HCT116 (cell line): ENCODE results near the gene MAML3. TPM values are rescaled to one million over a fixed set of nuclear protein-coding genes. Genes with fewer than 3 reads are reported as not detected.

Source experiments
- ATAC-seq: fragments of 200-7000 bp; cut with Tn5 transposase; 2 replicates; pipeline ENCODE4 v1.9.1; 2020; ENCODE audit warnings: mild to moderate bottlenecking, moderate library complexity
- BruUV-seq: library from RNA; stranded (reverse); fragments of 400-500 nt; replicated peaks from 2 replicates; lab custom pipeline; 2021; lab: Mats Ljungman, UMichigan
- CTCF ChIA-PET: fragments of 300-600 bp; sonication (Branson Sonifier 250); formaldehyde crosslinking; loops from one replicate; lab custom pipeline; 2021; ENCODE audit warnings: antibody characterized with exemption; lab: Charles Lee
- POLR2A ChIA-PET: fragments of 300-600, 350-600 bp; sonication (Branson Sonifier 250); formaldehyde crosslinking; loops from one replicate; lab custom pipeline; 2021; ENCODE audit warnings: antibody characterized with exemption; lab: Charles Lee
- RAD21 ChIA-PET, 2 experiments: fragments of 300-600 bp; sonication (Branson Sonifier 250); formaldehyde crosslinking; loops; one replicate each; lab custom pipeline; 2023; ENCODE audit warnings: low total read pairs in 2 of 2; ENCODE audit not compliant: uncharacterized antibody in 2 of 2, unreplicated experiment in 2 of 2, low non-redundant PET in 1 of 2; lab: Charles Lee
- DNase-seq: peaks from one replicate; pipeline ENCODE4 v3.0.0-alpha.2; 2010; ENCODE audit warnings: low read depth, low spot score
- H2AFZ ChIP-seq: fragments of 200-600 bp; shearing (Covaris generic), sonication (generic); 2 replicates; pipeline ENCODE4 v1.6.1; 2017; ENCODE audit warnings: low read depth, mixed run types, mixed read lengths, antibody characterized with exemption, low read length; ENCODE audit not compliant: poor library complexity, severe bottlenecking
- H3K27ac ChIP-seq: 2 replicates; pipeline ENCODE4 v1.5.1; 2012; ENCODE audit warnings: low read depth, low read length
- H3K27me3 ChIP-seq: fragments of 200-600 bp; sonication (generic); 2 replicates; pipeline ENCODE4 v1.6.1; 2016; ENCODE audit warnings: mixed run types, low read length, mixed read lengths; ENCODE audit not compliant: insufficient read depth
- H3K36me3 ChIP-seq, 2 experiments: fragments of 200-500 bp in 1 of 2; fragments of 200-600 bp in 1 of 2; sonication (Bioruptor generic) in 1 of 2; sonication (generic) in 1 of 2; 2 replicates each; pipeline versions ENCODE4 v1.5.1 to v1.6.1; 2014 to 2016; ENCODE audit warnings: low read length in 2 of 2, inconsistent platforms in 1 of 2, mixed read lengths in 1 of 2, mixed run types in 1 of 2; ENCODE audit not compliant: insufficient read depth in 2 of 2, control insufficient read depth in 1 of 2
- H3K4me1 ChIP-seq, 2 experiments: fragments of 200-600 bp in 1 of 2; sonication (generic) in 1 of 2; 2 replicates each; pipeline versions ENCODE4 v1.5.1 to v1.6.1; 2012 to 2017; ENCODE audit warnings: low read length in 2 of 2, inconsistent platforms in 1 of 2, mild to moderate bottlenecking in 1 of 2, mixed read lengths in 1 of 2, mixed run types in 1 of 2, moderate library complexity in 1 of 2; ENCODE audit not compliant: insufficient read depth in 2 of 2, control insufficient read depth in 1 of 2
- H3K4me2 ChIP-seq: fragments of 200-600 bp; sonication (generic); 2 replicates; pipeline ENCODE4 v1.6.1; 2017; ENCODE audit warnings: mixed run types, low read length, mixed read lengths
- H3K4me3 ChIP-seq, 2 experiments: fragments of 200-600 bp in 1 of 2; sonication (generic) in 1 of 2; replicated peaks in 1 of 2; 2 replicates each; pipeline ENCODE4 v1.5.1; 2011 to 2016; ENCODE audit warnings: low read length in 2 of 2, control low read depth in 1 of 2, low read depth in 1 of 2, mild to moderate bottlenecking in 1 of 2, mixed read lengths in 1 of 2, mixed run types in 1 of 2
- H3K79me2 ChIP-seq: fragments of 200-600 bp; sonication (generic); 2 replicates; pipeline ENCODE4 v1.6.1; 2017; ENCODE audit warnings: mild to moderate bottlenecking, mixed run types, low read length, moderate library complexity, mixed read lengths; ENCODE audit not compliant: insufficient read depth
- H3K9ac ChIP-seq: fragments of 200-600 bp; sonication (generic); 2 replicates; pipeline ENCODE4 v1.6.1; 2016; ENCODE audit warnings: low read length, mixed read lengths
- H3K9me2 ChIP-seq: fragments of 200-600 bp; sonication (generic), shearing (Covaris generic); 2 replicates; pipeline ENCODE4 v1.6.1; 2017; ENCODE audit warnings: mixed run types, mild to moderate bottlenecking, moderate library complexity; ENCODE audit not compliant: insufficient read depth
- H3K9me3 ChIP-seq, 2 experiments: fragments of 200-500 bp in 1 of 2; fragments of 200-600 bp in 1 of 2; sonication (Bioruptor generic) in 1 of 2; sonication (generic) in 1 of 2; 2 replicates each; pipeline ENCODE4 v1.6.1; 2014 to 2017; ENCODE audit warnings: low read length in 2 of 2, mixed read lengths in 2 of 2, inconsistent platforms in 1 of 2, low read depth in 1 of 2, mild to moderate bottlenecking in 1 of 2, mixed run types in 1 of 2, moderate library complexity in 1 of 2; ENCODE audit not compliant: control insufficient read depth in 1 of 2, insufficient read depth in 1 of 2
- H4K20me1 ChIP-seq: fragments of 200-600 bp; sonication (generic), shearing (Covaris generic); 2 replicates; pipeline ENCODE4 v1.6.1; 2017; ENCODE audit warnings: mixed run types, mild to moderate bottlenecking, moderate library complexity; ENCODE audit not compliant: insufficient read depth
- ATF3 ChIP-seq: IDR thresholded peaks from 2 replicates; pipeline ENCODE4 v1.6.1; 2012
- CEBPB ChIP-seq: IDR thresholded peaks from 2 replicates; pipeline ENCODE4 v1.6.1; 2012; ENCODE audit warnings: low read depth
- ELF1 ChIP-seq: IDR thresholded peaks from 2 replicates; pipeline ENCODE4 v1.6.1; 2012; ENCODE audit warnings: low read depth, borderline replicate concordance
- EZH2 ChIP-seq: fragments of 200-600 bp; sonication (generic); IDR thresholded peaks from 2 replicates; pipeline ENCODE4 v1.6.1; 2017; ENCODE audit warnings: antibody characterized with exemption, mixed run types
- RAD21 ChIP-seq: IDR thresholded peaks from 2 replicates; pipeline ENCODE4 v1.6.1; 2012; ENCODE audit warnings: low read depth, mild to moderate bottlenecking
- REST ChIP-seq: IDR thresholded peaks from 2 replicates; pipeline ENCODE4 v1.6.1; 2012; ENCODE audit warnings: low read depth
- SP1 ChIP-seq: IDR thresholded peaks from 2 replicates; pipeline ENCODE4 v1.6.1; 2012; ENCODE audit warnings: low read depth
- SRF ChIP-seq: IDR thresholded peaks from 2 replicates; pipeline ENCODE4 v1.6.1; 2012; ENCODE audit warnings: low read depth
- TCF7L2 ChIP-seq: IDR thresholded peaks from 2 replicates; pipeline ENCODE4 v1.7.0; 2011; ENCODE audit warnings: borderline replicate concordance, inconsistent platforms; ENCODE audit not compliant: insufficient read depth, insufficient read length; ENCODE audit errors: extremely low read depth
- intact Hi-C: fragments of 100-400 bp; cut with micrococcal nuclease; formaldehyde crosslinking; loops from 2 replicates; pipeline ENCODE4 v1.10.0; 2022
- total RNA-seq: library from RNA; stranded (reverse); gene quantifications from one replicate; pipeline ENCODE4 v1.2.1, GENCODE V29; 2021; ENCODE audit not compliant: unreplicated experiment

MAML3 gene
- total RNA-seq, 1 experiment from 2014 or later = 3.1 TPM

- DNase-seq (no peak), ATAC-seq (no peak)
- ChIA-PET CTCF (no interaction called here), POLR2A (no interaction called here), RAD21 (no interaction called here)
- BruUV-seq = no TSS peak
- H2AFZ ChIP-seq = no peak overlapping the region
- H3K4me1 ChIP-seq = peaks cover 23 to 56% of the 10 kb centered on the region in 2 experiments; a peak in 3 of 4 replicates
- no peaks in the 10 kb centered on the region for H3K36me3 ChIP-seq
- no peak overlapping the region for H3K9ac ChIP-seq
- no peak overlapping the region for H3K4me3 ChIP-seq
- H3K27me3 ChIP-seq = no peaks in the 10 kb centered on the region
- H3K27ac ChIP-seq = no peak overlapping the region
- H3K9me2 ChIP-seq = no peaks in the 10 kb centered on the region
- no peaks in the 10 kb centered on the region for H3K9me3 ChIP-seq
- TF ChIP-seq EZH2 (no peak), REST (no peak), RAD21 (no peak), CEBPB (no peak), TCF7L2 (no peak), SRF (no peak), ATF3 (no peak), SP1 (no peak), ELF1 (no peak)
- H3K4me2 ChIP-seq = no peak overlapping the region
- H4K20me1 ChIP-seq = no peaks in the 10 kb centered on the region
- H3K79me2 ChIP-seq = no peaks in the 10 kb centered on the region
- intact Hi-C loops = loop anchor here (5.0 kb wide), 1 partner anchor 52 kb away; the partner anchor contains the start of gene MAML3
These were observed 54.0 kb downstream of the MAML3 start for GRCh38 chr4:140099983-140100382.
